HG03520 (cell line): ENCODE results near the gene HNRNPUL1.

Experiments used
- ATAC-seq: cut with Tn5 transposase; IDR thresholded peaks from one replicate; pipeline ENCODE4 v1.9.1; 2021; ENCODE audit warnings: mild to moderate bottlenecking, moderate library complexity; ENCODE audit not compliant: unreplicated experiment

HNRNPUL1 gene

GRCh38 chr19:41233748-41234240 is 30.4 kb upstream of the HNRNPUL1 start:
- no peak for ATAC-seq

- no peak for ATAC-seq
These were observed 29.5 kb upstream of the HNRNPUL1 start for GRCh38 chr19:41234512-41235168.

GRCh38 chr19:41235480-41235879 is 28.7 kb upstream of the HNRNPUL1 start:
- ATAC-seq = no peak

DNA sequence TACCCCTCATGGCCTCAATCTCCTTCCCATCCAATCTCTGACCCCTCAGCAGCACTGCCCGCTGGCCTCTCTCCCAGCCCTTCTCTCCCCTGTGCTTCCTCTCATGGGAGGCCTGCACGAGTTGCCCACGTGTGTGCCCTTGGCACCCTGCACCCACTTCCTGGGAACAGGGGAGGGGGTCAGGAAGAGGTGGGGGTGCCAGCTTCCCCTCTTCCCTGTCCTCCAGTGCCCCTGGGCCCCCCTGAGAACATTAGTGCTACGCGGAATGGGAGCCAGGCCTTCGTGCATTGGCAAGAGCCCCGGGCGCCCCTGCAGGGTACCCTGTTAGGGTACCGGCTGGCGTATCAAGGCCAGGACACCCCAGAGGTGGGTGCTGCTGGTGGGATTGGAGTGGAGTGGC is 25.9 kb upstream of the HNRNPUL1 start:
- no peak for ATAC-seq

GRCh38 chr19:41239363-41239762 is 24.8 kb upstream of the HNRNPUL1 start:
- ATAC-seq = no peak

DNA sequence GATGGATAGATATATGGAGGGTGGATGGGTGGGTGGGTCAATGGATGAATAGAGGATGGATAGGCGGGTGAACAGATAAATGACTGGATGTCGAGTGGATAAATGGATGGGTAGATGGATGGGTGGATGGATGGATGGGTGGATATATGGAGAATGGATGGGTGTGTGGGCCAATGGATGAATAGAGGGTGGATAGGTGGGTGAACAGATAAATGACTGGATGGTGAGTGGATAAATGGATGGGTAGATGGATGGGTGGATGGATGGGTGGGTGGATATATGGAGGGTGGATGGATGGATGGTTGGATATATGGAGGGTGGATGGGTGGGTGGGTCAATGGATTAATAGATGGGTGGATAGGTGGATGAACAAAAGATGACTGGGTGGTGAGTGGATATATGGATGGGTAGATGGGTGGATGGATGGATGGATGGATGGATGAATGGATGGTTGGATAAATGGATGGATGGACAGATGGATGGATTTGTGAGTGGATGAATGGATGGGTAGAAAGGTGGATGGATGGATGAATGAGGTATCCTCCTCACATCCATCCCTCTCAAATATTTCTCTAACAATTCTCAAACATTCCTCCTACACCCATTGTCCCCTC is 24.1 kb upstream of the HNRNPUL1 start:
- ATAC-seq = no peak

GRCh38 chr19:41241859-41242258 is 22.3 kb upstream of the HNRNPUL1 start:
- no peak for ATAC-seq

GRCh38 chr19:41244117-41244516 is 20.1 kb upstream of the HNRNPUL1 start:
- no peak for ATAC-seq

DNA sequence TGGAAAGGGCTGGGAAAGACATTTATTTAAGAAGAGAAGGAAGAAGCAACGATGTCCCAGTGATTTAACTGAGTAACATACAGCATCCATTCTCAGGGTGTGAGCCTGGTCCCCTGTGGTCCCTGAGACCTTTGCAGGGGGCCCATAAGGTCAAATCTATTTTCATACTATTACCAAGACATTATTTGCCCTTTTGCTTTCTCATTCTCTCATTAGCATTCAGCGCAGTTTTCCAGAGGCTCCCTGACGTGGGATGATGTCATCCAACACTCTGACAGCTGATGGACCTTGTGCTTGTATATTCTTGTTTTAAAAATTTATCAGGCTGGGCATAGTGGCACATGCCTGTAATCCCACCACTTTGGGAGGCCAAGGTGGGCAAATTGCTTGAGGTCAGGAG is 18.3 kb upstream of the HNRNPUL1 start:
- no peak for ATAC-seq

- no peak for ATAC-seq
These were observed 15.3 kb upstream of the HNRNPUL1 start for GRCh38 chr19:41248895-41249294.

- no peak for ATAC-seq
These were observed 14.3 kb upstream of the HNRNPUL1 start for GRCh38 chr19:41249707-41250423.

GRCh38 chr19:41253660-41254059 is 10.5 kb upstream of the HNRNPUL1 start:
- no peak for ATAC-seq

DNA sequence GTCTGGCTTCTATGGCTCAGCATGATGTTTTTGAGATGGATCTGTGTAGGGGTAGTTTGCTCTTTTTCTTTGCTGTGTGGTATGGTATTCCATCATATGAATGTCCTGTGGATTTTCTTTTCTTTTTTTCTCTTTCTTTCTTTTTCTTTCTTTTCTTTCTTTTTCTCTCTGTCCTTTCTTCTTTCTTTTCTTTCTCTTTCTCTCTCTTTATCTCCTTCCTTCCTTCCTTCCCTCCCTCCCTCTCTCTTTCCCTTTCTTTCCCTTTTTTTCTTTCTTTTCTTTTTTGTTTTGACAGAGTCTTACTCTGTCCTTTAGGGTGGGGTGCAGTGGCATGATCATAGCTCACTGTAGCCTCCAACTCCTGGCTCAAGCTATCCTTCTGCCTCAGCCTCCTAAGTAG is 9.0 kb upstream of the HNRNPUL1 start:
- ATAC-seq = no peak

DNA sequence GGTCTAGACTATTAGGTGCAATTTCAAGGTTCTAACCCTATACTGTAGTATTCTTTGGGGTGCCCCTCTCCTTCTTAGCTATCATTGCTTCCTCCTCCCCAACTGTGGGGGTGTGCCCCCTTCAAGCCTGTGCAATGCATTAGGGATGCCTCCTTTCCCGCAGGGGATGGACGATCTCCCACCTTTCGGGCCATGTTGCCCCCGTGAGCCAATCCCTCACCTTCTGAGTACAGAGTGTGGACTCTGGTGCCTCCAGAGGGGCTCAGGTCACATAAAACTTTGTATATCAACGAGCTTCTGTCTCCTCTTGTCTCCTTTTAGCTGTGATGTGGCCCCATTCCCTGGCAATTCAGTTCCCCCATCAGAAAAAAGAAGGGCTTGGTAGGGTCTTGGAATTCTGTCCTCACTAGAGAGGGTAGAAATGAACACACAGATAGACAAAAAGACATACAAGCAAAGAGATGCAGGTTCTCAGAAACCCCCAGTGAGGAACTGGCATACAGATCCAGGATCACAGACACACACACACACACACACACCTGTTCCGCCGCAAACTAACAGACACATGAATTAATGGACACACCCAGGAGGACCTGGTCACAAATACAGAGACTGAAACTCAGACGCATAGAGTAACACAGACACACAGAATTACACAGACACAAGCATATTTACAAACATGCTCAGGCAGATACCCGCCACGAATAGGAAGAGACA is 2.5 kb upstream of the HNRNPUL1 start:
- no peak for ATAC-seq

- no peak for ATAC-seq
These were observed 926 bp upstream of the HNRNPUL1 start for GRCh38 chr19:41263042-41263849.

GRCh38 chr19:41264581-41265394 is 616 bp downstream of the HNRNPUL1 start:
- ATAC-seq = no peak

- ATAC-seq = no peak
These were observed 1.4 kb downstream of the HNRNPUL1 start for GRCh38 chr19:41265395-41266153.

GRCh38 chr19:41269055-41269454 is 4.9 kb downstream of the HNRNPUL1 start:
- ATAC-seq = no peak

DNA sequence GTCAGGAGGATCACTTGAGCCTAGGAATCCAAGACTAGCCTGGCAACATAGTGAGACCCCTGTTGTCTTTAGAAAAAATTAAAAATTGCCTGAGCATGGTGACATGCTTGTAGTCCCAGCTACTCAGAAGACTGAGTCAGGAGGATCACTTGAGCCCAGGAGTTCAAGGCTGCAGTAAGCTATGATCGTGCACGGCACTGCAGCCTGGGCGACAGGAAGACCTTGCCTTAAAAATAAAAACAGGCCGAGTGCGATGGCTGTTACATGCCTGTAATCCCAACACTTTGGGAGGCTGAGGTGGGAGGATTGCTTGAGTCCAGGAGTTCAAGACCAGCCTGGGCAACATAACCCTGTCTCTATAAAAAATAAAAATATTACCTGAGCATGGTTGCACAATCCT is 5.4 kb downstream of the HNRNPUL1 start:
- no peak for ATAC-seq
